HepG2 (cell line): ENCODE results near the gene STPG4. TPM values are rescaled to one million over a fixed set of nuclear protein-coding genes. Genes with fewer than 3 reads are reported as not detected.
A peak's percentile ranks its signal among the peaks of the same experiment; 100 is the strongest.

Experiments used
- BCL6 ChIP-seq: IDR thresholded peaks from 2 replicates; pipeline ENCODE4 v1.6.1; 2016; ENCODE audit warnings: missing genetic modification reagents, missing compliant biosample characterization
- EED ChIP-seq: sonication (generic); formaldehyde crosslinking; IDR thresholded peaks from 2 replicates; pipeline ENCODE4 v1.5.0; 2020; ENCODE audit warnings: mild to moderate bottlenecking, missing genetic modification reagents
- FOXP1 ChIP-seq, 2 experiments: fragments of 450-650 bp in 1 of 2; IDR thresholded peaks; 2 replicates each; pipeline ENCODE4 v1.6.1; 2017 to 2018; ENCODE audit warnings: antibody characterized with exemption in 1 of 2
- KLF11 ChIP-seq: IDR thresholded peaks from 2 replicates; pipeline ENCODE4 v1.6.1; 2016; ENCODE audit warnings: missing compliant biosample characterization
- MAF1 ChIP-seq: sonication (generic); formaldehyde crosslinking; IDR thresholded peaks from 2 replicates; pipeline ENCODE4 v1.5.0; 2020; ENCODE audit warnings: missing genetic modification reagents, borderline replicate concordance
- MEIS1 ChIP-seq: sonication (generic); formaldehyde crosslinking; IDR thresholded peaks from 2 replicates; pipeline ENCODE4 v1.9.0; 2021; ENCODE audit warnings: mild to moderate bottlenecking, missing genetic modification reagents, moderate library complexity, borderline replicate concordance
- REXO4 ChIP-seq: sonication (generic); formaldehyde crosslinking; IDR thresholded peaks from 2 replicates; pipeline ENCODE4 v1.8.0; 2022; ENCODE audit warnings: missing genetic modification reagents, mild to moderate bottlenecking, borderline replicate concordance
- SALL1 ChIP-seq: sonication (generic); formaldehyde crosslinking; IDR thresholded peaks from 2 replicates; pipeline ENCODE4 v1.8.0; 2022; ENCODE audit warnings: mild to moderate bottlenecking, missing genetic modification reagents
- SRY ChIP-seq: sonication (generic); formaldehyde crosslinking; IDR thresholded peaks from 2 replicates; pipeline ENCODE4 v1.8.0; 2022; ENCODE audit warnings: mild to moderate bottlenecking, missing genetic modification reagents
- ZEB1 ChIP-seq: IDR thresholded peaks from 2 replicates; pipeline ENCODE4 v1.6.1; 2012; ENCODE audit warnings: mild to moderate bottlenecking, low read depth, inconsistent platforms; ENCODE audit not compliant: insufficient replicate concordance
- ZNF136 ChIP-seq: sonication (generic); formaldehyde crosslinking; IDR thresholded peaks from 2 replicates; pipeline ENCODE4 v1.8.1; 2022; ENCODE audit warnings: low read depth, mild to moderate bottlenecking, moderate library complexity, missing genetic modification reagents
- ZNF224 ChIP-seq: sonication (generic); formaldehyde crosslinking; IDR thresholded peaks from 2 replicates; pipeline ENCODE4 v1.5.0; 2020; ENCODE audit warnings: mild to moderate bottlenecking, missing genetic modification reagents
- ZNF230 ChIP-seq: sonication (generic); formaldehyde crosslinking; IDR thresholded peaks from 2 replicates; pipeline ENCODE4 v1.4.0; 2020; ENCODE audit warnings: mild to moderate bottlenecking, missing genetic modification reagents
- ZNF350 ChIP-seq: sonication (generic); formaldehyde crosslinking; IDR thresholded peaks from 2 replicates; pipeline ENCODE4 v1.4.0; 2020; ENCODE audit warnings: mild to moderate bottlenecking, low read depth, missing genetic modification reagents, borderline replicate concordance
- ZNF609 ChIP-seq: sonication (generic); formaldehyde crosslinking; IDR thresholded peaks from 2 replicates; pipeline ENCODE4 v1.4.0; 2020; ENCODE audit warnings: mild to moderate bottlenecking, missing genetic modification reagents, borderline replicate concordance
- ZNF800 ChIP-seq: sonication (generic); formaldehyde crosslinking; IDR thresholded peaks from 2 replicates; pipeline ENCODE4 v1.4.0; 2020; ENCODE audit warnings: missing genetic modification reagents
- ZNF883 ChIP-seq: sonication (generic); formaldehyde crosslinking; IDR thresholded peaks from 2 replicates; pipeline ENCODE4 v1.5.1; 2020; ENCODE audit warnings: mild to moderate bottlenecking, missing genetic modification reagents; ENCODE audit errors: not compliant biosample characterization
- polyA plus RNA-seq, 8 experiments: library from polyadenylated mRNA; depleted of rRNA in 3 of 8; stranded (reverse) in 7 of 8; unstranded in 1 of 8; fragments of >200 nt; fragmentation: Illumina TruSeq in 4 of 8; extraction: Trizol in 4 of 8; gene quantifications; 2 replicates each; pipeline versions ENCODE4 v1.2.1 to v1.2.3, GENCODE V29; 2011 to 2016; ENCODE audit warnings: low read depth in 4 of 8, missing spikeins in 1 of 8, mixed read lengths in 1 of 8; ENCODE audit not compliant: insufficient read depth in 1 of 8
- total RNA-seq, 5 experiments: library from RNA; depleted of rRNA; stranded (reverse); fragments of >200 nt; fragmentation: Illumina TruSeq; extraction: Trizol; gene quantifications; 2 replicates each; pipeline ENCODE4 v1.2.3, GENCODE V29; 2016; ENCODE audit warnings: low read depth in 1 of 5
- TF ChIP-seq, protein P1 (sequence below): sonication (generic); formaldehyde crosslinking; IDR thresholded peaks from 2 replicates; pipeline ENCODE4 v1.4.0; 2020; ENCODE audit warnings: missing genetic modification reagents
- TF ChIP-seq, protein P2 (sequence below): sonication (generic); formaldehyde crosslinking; IDR thresholded peaks from 2 replicates; pipeline ENCODE4 v1.8.1; 2023; ENCODE audit warnings: mild to moderate bottlenecking, missing genetic modification reagents

STPG4 gene
- total and polyA plus RNA-seq, 2 of the 13 experiments (the other 11 are each of a cell fraction or from before 2014, with no cell fraction given) = 0.11 to 0.15 TPM

DNA sequence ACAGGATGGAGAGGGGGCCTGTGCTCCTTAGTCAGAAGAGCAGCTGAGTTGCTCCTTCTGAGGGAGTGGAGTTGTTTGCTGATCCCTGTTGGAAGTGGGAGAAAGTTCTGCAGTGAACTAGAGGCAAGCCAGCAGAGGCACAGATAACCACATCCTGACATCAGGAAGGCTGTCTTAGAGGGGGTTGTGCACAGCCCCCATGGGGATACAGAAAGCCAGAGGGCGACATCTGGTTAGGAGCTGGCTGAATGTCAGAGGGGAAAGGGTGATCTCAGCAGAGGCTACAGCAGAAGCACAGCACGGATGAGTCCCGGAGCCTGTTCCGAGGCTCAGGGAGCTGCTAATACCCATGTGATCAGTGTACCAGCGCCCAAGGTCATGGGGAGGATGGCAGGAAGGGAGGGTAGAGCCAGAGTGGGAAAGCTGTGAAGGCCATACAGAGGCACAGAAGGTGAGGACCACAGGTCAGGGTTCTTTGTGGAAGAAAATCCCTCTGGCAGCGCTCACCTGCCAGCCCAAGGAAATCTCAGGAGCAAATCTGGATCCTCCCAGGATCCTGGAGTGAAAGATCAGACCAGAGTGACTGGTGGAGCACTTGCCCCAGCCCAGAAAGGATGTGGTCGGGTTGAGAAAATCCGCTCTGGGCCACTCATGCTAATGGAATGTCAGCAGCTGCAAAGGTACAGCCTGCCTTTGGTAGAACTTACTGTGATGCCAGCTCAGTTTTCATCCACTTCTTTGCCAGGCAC is 111.8 kb downstream of the STPG4 start (continued):
- TF ChIP-seq ZNF350 (peak; percentile 73; the same call in 1 of the 2 replicates), BCL6 (peak; percentile 63), ZNF230 (CRISPR knock-in tag) (peak; percentile 55; the same call in 1 of the 2 replicates), ZNF883 (peak; percentile 52), ZNF800 (CRISPR knock-in tag) (0 out of 2 replicates have a peak, but pooled peaks have one; percentile 51), ZNF609 (CRISPR knock-in tag) (peak; percentile 46; the same call in 1 of the 2 replicates), EED (CRISPR knock-in tag) (no peak), ZEB1 (peak; percentile 66), MAF1 (no peak), MEIS1 (no peak), SALL1 (CRISPR knock-in tag) (peak; percentile 67), KLF11 (CRISPR knock-in tag) (0 out of 2 replicates have a peak, but pooled peaks have one; percentile 60), REXO4 (CRISPR knock-in tag) (no peak), SRY (CRISPR knock-in tag) (no peak), ZNF224 (0 out of 2 replicates have a peak, but pooled peaks have one; percentile 42), ZNF136 (peak; percentile 54; the same call in 1 of the 2 replicates), FOXP1 (IDR thresholded peaks at IDR 0.05) (no peak), FOXP1 (CRISPR knock-in tag; IDR thresholded peaks at IDR 0.05) (peak; percentile 23; the same call in 1 of the 2 replicates)
- TF ChIP-seq, protein P1, sequence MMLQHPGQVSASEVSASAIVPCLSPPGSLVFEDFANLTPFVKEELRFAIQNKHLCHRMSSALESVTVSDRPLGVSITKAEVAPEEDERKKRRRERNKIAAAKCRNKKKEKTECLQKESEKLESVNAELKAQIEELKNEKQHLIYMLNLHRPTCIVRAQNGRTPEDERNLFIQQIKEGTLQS (CRISPR knock-in tag) = peak; percentile 75
- TF ChIP-seq, protein P2, sequence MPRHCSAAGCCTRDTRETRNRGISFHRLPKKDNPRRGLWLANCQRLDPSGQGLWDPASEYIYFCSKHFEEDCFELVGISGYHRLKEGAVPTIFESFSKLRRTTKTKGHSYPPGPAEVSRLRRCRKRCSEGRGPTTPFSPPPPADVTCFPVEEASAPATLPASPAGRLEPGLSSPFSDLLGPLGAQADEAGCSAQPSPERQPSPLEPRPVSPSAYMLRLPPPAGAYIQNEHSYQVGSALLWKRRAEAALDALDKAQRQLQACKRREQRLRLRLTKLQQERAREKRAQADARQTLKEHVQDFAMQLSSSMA (CRISPR knock-in tag) = peak; percentile 65; the same call in 1 of the 2 replicates
